ENCODE results near the gene MSRB2.
"Not testable (repeated sequence)": the region's sequence is repeated elsewhere in the genome, so short reads cannot be mapped to it uniquely, and the experiment has no call there.

Gene MSRB2

DNA sequence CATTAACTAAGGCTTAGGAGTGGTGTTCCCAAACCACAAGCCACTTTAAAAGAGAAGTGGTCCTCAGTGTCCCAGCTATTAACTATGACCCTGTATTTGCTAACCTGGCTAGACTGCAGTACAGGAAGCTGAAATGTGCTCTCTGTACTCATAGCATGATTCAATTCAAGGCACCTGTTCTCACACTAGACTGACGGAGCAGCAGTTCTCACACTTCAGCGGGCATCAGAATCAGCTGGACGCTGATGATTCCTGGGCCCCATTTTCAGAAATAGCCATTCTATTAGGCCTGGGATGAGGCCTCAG lies 24.5 kb upstream of the MSRB2 start:
- no peak overlapping the region for H3K4me3 ChIP-seq (replicated peaks; ENCODE audit: low read depth, low read length)
- TF ChIP-seq, protein P1, sequence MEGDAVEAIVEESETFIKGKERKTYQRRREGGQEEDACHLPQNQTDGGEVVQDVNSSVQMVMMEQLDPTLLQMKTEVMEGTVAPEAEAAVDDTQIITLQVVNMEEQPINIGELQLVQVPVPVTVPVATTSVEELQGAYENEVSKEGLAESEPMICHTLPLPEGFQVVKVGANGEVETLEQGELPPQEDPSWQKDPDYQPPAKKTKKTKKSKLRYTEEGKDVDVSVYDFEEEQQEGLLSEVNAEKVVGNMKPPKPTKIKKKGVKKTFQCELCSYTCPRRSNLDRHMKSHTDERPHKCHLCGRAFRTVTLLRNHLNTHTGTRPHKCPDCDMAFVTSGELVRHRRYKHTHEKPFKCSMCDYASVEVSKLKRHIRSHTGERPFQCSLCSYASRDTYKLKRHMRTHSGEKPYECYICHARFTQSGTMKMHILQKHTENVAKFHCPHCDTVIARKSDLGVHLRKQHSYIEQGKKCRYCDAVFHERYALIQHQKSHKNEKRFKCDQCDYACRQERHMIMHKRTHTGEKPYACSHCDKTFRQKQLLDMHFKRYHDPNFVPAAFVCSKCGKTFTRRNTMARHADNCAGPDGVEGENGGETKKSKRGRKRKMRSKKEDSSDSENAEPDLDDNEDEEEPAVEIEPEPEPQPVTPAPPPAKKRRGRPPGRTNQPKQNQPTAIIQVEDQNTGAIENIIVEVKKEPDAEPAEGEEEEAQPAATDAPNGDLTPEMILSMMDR (IDR thresholded peaks at IDR 0.05; ENCODE audit: low read depth, low read length, missing control alignments), result no peak
- DNase-seq (ENCODE audit: extremely low read depth, low read depth), result no peak

DNA sequence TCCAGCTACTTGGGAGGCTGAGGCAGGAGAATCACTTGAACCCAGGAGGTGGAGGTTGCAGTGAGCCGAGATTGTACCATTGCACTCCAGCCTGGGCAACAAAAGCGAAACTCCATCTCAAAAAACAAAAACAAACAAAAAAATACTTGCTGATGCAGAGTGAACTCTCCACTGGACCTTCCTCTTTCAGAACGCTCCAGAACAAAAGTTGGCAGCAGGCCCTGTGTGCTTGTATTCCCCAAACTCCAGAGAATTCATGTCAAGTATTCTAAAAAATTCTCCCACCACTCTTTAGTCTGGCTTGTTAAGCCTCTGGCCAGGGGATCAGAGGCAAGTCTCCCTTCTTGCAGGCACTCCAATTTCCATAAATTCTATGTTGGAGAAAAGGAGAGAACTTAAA lies 22.8 kb upstream of the MSRB2 start:
- H3K4me3 ChIP-seq (replicated peaks; ENCODE audit: low read depth, low read length); DNase-seq (ENCODE audit: extremely low read depth, low read depth): not testable (repeated sequence)

DNA sequence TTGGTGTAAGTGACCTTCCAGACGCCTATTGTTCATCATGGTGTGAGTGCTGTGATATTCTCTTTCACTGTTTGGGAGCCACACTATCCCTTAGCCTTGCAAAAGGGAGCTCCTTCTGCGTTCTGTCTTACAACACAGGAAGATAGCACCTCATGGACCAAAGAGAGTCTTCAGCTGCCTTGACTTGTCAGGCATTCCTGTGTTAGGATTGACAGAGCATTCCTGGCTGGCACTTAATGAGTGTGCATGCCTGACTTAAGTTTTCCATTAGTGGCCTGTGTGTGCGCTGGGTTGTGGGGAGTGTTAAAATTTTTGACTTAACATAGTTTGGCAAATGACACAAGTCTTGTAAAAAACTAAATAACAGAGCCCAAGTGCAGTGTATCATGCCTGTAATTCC lies 21.9 kb upstream of the MSRB2 start:
- no peak for DNase-seq (ENCODE audit: extremely low read depth, low read depth)
- TF ChIP-seq, protein P1 (IDR thresholded peaks at IDR 0.05; ENCODE audit: low read depth, low read length, missing control alignments), result no peak
- no peak overlapping the region for H3K4me3 ChIP-seq (replicated peaks; ENCODE audit: low read depth, low read length)

DNA sequence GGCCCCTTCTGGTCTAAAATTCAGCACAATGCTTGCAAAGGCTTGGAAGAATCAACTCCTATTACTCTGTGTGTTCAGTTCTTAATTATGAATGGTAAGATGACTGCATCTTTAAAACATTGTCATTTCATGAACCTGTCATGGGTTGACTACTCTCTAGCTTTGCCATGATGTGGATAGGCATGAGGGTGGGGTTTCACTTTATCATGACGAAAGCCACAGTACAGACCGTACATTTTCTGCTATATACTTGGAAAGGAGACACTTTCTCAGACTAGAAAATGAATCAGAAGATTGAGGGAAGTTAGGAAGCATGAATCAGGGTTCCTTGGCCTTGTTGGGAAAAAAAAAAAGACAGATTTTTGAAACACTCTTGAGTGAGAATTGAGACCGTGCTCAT lies 19.7 kb upstream of the MSRB2 start:
- DNase-seq (ENCODE audit: extremely low read depth, low read depth), result no peak
- no peak overlapping the region for H3K4me3 ChIP-seq (replicated peaks; ENCODE audit: low read depth, low read length)
- TF ChIP-seq, protein P1 (IDR thresholded peaks at IDR 0.05; ENCODE audit: low read depth, low read length, missing control alignments), result no peak

DNA sequence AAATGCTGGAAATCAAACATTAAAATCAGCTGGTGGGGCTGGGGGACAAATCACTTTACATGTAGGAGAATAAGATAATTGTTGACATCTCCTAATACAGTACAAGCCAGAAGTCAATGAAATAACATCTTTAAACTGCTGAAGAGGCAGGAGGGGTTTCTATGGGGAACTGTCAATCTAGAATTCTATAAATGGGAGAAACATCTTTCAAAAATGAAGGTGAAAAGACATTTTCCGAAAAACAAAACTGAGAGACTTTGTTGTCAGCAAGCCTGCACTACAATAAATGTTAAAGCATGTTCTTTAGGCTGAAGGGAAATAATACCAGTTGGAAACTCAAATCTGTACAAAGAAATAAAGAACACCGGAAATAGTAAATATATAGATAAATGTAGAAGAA lies 17.3 kb upstream of the MSRB2 start:
- DNase-seq (ENCODE audit: extremely low read depth, low read depth), result no peak
- TF ChIP-seq, protein P1 (IDR thresholded peaks at IDR 0.05; ENCODE audit: low read depth, low read length, missing control alignments), result no peak
- no peak overlapping the region for H3K4me3 ChIP-seq (replicated peaks; ENCODE audit: low read depth, low read length)

DNA sequence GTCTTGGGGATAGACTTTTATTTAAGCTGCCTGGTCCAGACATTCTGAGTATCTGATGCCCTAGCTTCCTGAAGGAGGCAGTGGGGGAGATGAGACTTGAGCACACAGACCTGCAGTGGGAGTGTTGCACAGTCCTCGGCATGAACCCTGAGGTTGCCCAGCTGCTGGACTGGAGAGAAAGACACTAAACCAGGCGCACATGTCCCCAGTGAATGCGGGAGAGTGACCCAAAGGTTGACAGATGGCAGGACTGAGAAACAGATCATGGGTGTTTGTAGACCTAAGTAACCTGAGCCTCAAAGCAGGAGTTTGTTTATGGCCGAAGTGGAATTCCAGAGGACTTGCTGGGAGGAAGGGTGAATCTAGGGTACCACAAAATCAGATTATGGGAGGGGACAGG lies 15.7 kb upstream of the MSRB2 start:
- no peak overlapping the region for H3K4me3 ChIP-seq (replicated peaks; ENCODE audit: low read depth, low read length)
- no peak for DNase-seq (ENCODE audit: extremely low read depth, low read depth)
- TF ChIP-seq, protein P1 (IDR thresholded peaks at IDR 0.05; ENCODE audit: low read depth, low read length, missing control alignments), result no peak

DNA sequence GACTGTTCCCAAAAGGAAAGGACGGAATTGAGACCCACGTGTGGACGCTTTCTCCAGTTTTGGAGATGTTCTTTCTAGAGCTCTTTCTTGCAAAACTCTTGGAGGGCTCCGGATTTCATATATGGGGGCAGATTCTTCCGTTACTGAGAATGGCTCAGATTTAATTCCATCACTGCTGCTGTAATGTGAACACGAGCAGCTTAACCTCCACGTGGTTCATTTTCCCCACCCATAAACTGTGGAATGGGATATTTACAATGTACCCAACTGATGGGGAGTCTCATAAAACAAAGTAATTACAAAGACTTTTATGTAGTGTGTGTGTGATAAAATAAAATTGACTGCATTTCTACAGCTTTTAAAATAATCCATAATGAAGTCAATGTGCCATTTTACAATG lies 15.1 kb upstream of the MSRB2 start:
- H3K4me3 ChIP-seq (replicated peaks; ENCODE audit: low read depth, low read length), result no peak overlapping the region
- TF ChIP-seq, protein P1 (IDR thresholded peaks at IDR 0.05; ENCODE audit: low read depth, low read length, missing control alignments), result no peak
- DNase-seq (ENCODE audit: extremely low read depth, low read depth), result no peak

All from HFF-Myc (cell line).